Brain microvascular endothelial cell (primary cell): ENCODE data around the gene HMGCR.

Experiments
- DNase-seq: peaks from one replicate; pipeline ENCODE4 v3.0.0-alpha.2; 2020
- H3K27ac ChIP-seq: fragments of 250-450 bp; sonication (Bioruptor Pico); 2 replicates; pipeline ENCODE4 v1.5.1; 2020; ENCODE audit warnings: mild to moderate bottlenecking, moderate library complexity
- H3K27me3 ChIP-seq: fragments of 250-450 bp; sonication (Bioruptor Pico); replicated peaks from 2 replicates; pipeline ENCODE4 v1.5.1; 2020; ENCODE audit warnings: mild to moderate bottlenecking
- H3K36me3 ChIP-seq: fragments of 250-450 bp; sonication (Bioruptor Pico); replicated peaks from 2 replicates; pipeline ENCODE4 v1.5.1; 2020; ENCODE audit warnings: mild to moderate bottlenecking
- H3K4me3 ChIP-seq: 2 replicates; pipeline ENCODE4 v1.5.1; 2011; ENCODE audit warnings: low read depth, mild to moderate bottlenecking, control low read depth, low read length, moderate library complexity
- CTCF ChIP-seq: IDR thresholded peaks from 2 replicates; pipeline ENCODE4 v1.5.1; 2011; ENCODE audit warnings: low read depth, mild to moderate bottlenecking, moderate library complexity, low read length, control low read depth, inconsistent platforms; ENCODE audit errors: missing control alignments
- in situ Hi-C: cut with HindIII; loops from 2 replicates; pipeline ENCODE4 v1.10.0; 2017; ENCODE audit warnings: low sequenced_read_pairs, low pct_ligation_motif_present

HMGCR gene

GRCh38 chr5:75380099-75380498, 43.1 kb downstream of the HMGCR start:
- H3K4me3 ChIP-seq: no peak overlapping the region
- in situ Hi-C loops: no loop called here
- TF ChIP-seq CTCF: no peak
- H3K27ac ChIP-seq: no peak overlapping the region
- no peak for DNase-seq
- H3K36me3 ChIP-seq: peaks cover 36% of the 10 kb centered on the region
- no peaks in the 10 kb centered on the region for H3K27me3 ChIP-seq

GRCh38 chr5:75381456-75381855, 44.4 kb downstream of the HMGCR start:
- TF ChIP-seq CTCF: no peak
- no peak overlapping the region for H3K4me3 ChIP-seq
- no peak for DNase-seq
- peaks cover 39% of the 10 kb centered on the region for H3K36me3 ChIP-seq
- no peak overlapping the region for H3K27ac ChIP-seq
- no peaks in the 10 kb centered on the region for H3K27me3 ChIP-seq
- in situ Hi-C loops: no loop called here

GRCh38 chr5:75384218-75384617, 47.2 kb downstream of the HMGCR start:
- Histone ChIP-seq H3K27me3 (no peaks in the 10 kb centered on the region), H3K36me3 (peaks cover 33% of the 10 kb centered on the region), H3K4me3 (no peak overlapping the region), H3K27ac (no peak overlapping the region)
- no peak for DNase-seq
- in situ Hi-C loops: no loop called here
- TF ChIP-seq CTCF: no peak

- DNase-seq: no peak
- H3K36me3 ChIP-seq: peaks cover 23% of the 10 kb centered on the region
- no peak for TF ChIP-seq CTCF
Measured at GRCh38 chr5:75387806-75388205, 50.8 kb downstream of the HMGCR start.

GRCh38 chr5:75389430-75389829, 52.4 kb downstream of the HMGCR start:
- in situ Hi-C loops: no loop called here
- no peak overlapping the region for H3K4me3 ChIP-seq
- no peaks in the 10 kb centered on the region for H3K27me3 ChIP-seq
- no peak for DNase-seq
- no peak overlapping the region for H3K27ac ChIP-seq
- no peak for TF ChIP-seq CTCF
- H3K36me3 ChIP-seq: peaks cover 23% of the 10 kb centered on the region

More at GRCh38 chr5:75387806-75388205, 50.8 kb downstream of the HMGCR start:
- H3K27ac ChIP-seq: no peak overlapping the region
- no peak overlapping the region for H3K4me3 ChIP-seq
- no peaks in the 10 kb centered on the region for H3K27me3 ChIP-seq
- in situ Hi-C loops: no loop called here

- no peak overlapping the region for H3K27ac ChIP-seq
- TF ChIP-seq CTCF: no peak
- no peak overlapping the region for H3K4me3 ChIP-seq
- in situ Hi-C loops: no loop called here
- DNase-seq: no peak
- peaks cover 2% of the 10 kb centered on the region for H3K36me3 ChIP-seq
- H3K27me3 ChIP-seq: no peaks in the 10 kb centered on the region
Measured at GRCh38 chr5:75395277-75395676, 58.3 kb downstream of the HMGCR start.
